Parathyroid adenoma (tissue), 2 donors: ENCODE data around the gene MRTFB.

Experiments
- H2AFZ ChIP-seq: fragments of 300-600 bp; sonication (generic); one replicate; pipeline ENCODE4 v1.7.0; 2017; ENCODE audit warnings: antibody characterized with exemption, mild to moderate bottlenecking
- H3K27ac ChIP-seq: fragments of 300-600 bp; sonication (generic); one replicate; pipeline ENCODE4 v1.7.0; 2017
- H3K27me3 ChIP-seq: fragments of 300-600 bp; sonication (generic); one replicate; pipeline ENCODE4 v1.7.0; 2017; ENCODE audit warnings: low read length; ENCODE audit not compliant: control insufficient read depth, insufficient read depth
- H3K36me3 ChIP-seq: fragments of 300-600 bp; sonication (generic); one replicate; pipeline ENCODE4 v1.7.0; 2017; ENCODE audit warnings: low read length; ENCODE audit not compliant: control insufficient read depth, insufficient read depth
- H3K4me1 ChIP-seq: fragments of 300-600 bp; sonication (generic); one replicate; pipeline ENCODE4 v1.7.0; 2017; ENCODE audit warnings: control low read depth
- H3K4me2 ChIP-seq: fragments of 300-600 bp; sonication (generic); one replicate; pipeline ENCODE4 v1.7.0; 2017; ENCODE audit warnings: low read length
- H3K4me3 ChIP-seq: fragments of 300-600 bp; sonication (generic); one replicate; pipeline ENCODE4 v1.7.0; 2017; ENCODE audit warnings: low read depth, low read length
- H3K79me2 ChIP-seq: fragments of 300-600 bp; sonication (generic); one replicate; pipeline ENCODE4 v1.7.0; 2017; ENCODE audit warnings: control low read depth
- H3K9ac ChIP-seq: fragments of 300-600 bp; sonication (generic); one replicate; pipeline ENCODE4 v1.7.0; 2017; ENCODE audit warnings: mild to moderate bottlenecking
- H3K9me3 ChIP-seq: fragments of 300-600 bp; sonication (generic); one replicate; pipeline ENCODE4 v1.7.0; 2017; ENCODE audit warnings: low read length; ENCODE audit not compliant: control insufficient read depth
- CTCF ChIP-seq: fragments of 300-600 bp; sonication (generic); IDR thresholded peaks from one replicate; pipeline ENCODE4 v1.7.0; 2017; ENCODE audit warnings: antibody characterized with exemption, mild to moderate bottlenecking
- donor health status: primary hyperparathyroidism.

MRTFB gene

GRCh38 chr16:14131774-14132695 is 60.9 kb downstream of the MRTFB start:
- Histone ChIP-seq H2AFZ (no peak overlapping the region), H3K9ac (no peak overlapping the region), H3K4me1 (no peaks in the 10 kb centered on the region), H3K27ac (no peak overlapping the region), H3K9me3 (no peaks in the 10 kb centered on the region), H3K36me3 (no peaks in the 10 kb centered on the region), H3K27me3 (no peaks in the 10 kb centered on the region), H3K4me3 (no peak overlapping the region), H3K79me2 (peaks cover 24% of the 10 kb centered on the region), H3K4me2 (no peak overlapping the region)
- TF ChIP-seq CTCF = no peak

GRCh38 chr16:14132696-14133048 is 61.6 kb downstream of the MRTFB start:
- Histone ChIP-seq H3K4me2 (no peak overlapping the region), H3K9ac (no peak overlapping the region), H3K36me3 (no peaks in the 10 kb centered on the region), H3K4me1 (no peaks in the 10 kb centered on the region), H3K79me2 (peaks cover 24% of the 10 kb centered on the region), H3K4me3 (no peak overlapping the region), H3K27me3 (no peaks in the 10 kb centered on the region), H3K27ac (no peak overlapping the region), H3K9me3 (no peaks in the 10 kb centered on the region), H2AFZ (no peak overlapping the region)
- TF ChIP-seq CTCF = no peak

- H3K9ac ChIP-seq = no peak overlapping the region
- peaks cover 24% of the 10 kb centered on the region for H3K79me2 ChIP-seq
- H3K27ac ChIP-seq = no peak overlapping the region
- no peaks in the 10 kb centered on the region for H3K27me3 ChIP-seq
- H3K9me3 ChIP-seq = no peaks in the 10 kb centered on the region
- no peak overlapping the region for H3K4me2 ChIP-seq
- H3K4me3 ChIP-seq = no peak overlapping the region
- H3K36me3 ChIP-seq = no peaks in the 10 kb centered on the region
- no peak for TF ChIP-seq CTCF
- no peak overlapping the region for H2AFZ ChIP-seq
- H3K4me1 ChIP-seq = no peaks in the 10 kb centered on the region
Observed at GRCh38 chr16:14133907-14134306, 62.8 kb downstream of the MRTFB start.

DNA sequence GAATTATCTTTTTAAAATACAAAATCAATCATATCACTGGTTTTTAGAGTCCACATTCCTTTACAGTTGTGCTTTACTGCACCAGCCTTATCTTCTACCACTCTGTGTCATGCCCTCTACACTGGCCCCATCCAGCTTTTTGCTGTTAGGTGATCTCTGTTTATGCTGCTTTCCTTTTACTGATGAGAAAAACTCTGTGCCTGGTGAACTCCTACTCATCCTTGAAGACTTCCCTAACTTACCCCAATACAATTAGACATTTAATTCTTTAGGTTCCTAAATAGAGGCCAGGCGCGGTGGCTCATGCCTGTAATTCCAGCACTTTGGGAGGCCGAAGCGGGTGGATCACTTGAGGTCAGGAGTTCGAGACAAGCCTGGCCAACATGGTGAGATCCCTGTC is 64.6 kb downstream of the MRTFB start:
- no peaks in the 10 kb centered on the region for H3K36me3 ChIP-seq
- H3K79me2 ChIP-seq = peaks cover 23% of the 10 kb centered on the region
- H3K27me3 ChIP-seq = no peaks in the 10 kb centered on the region
- H3K4me3 ChIP-seq = no peak overlapping the region
- H3K9me3 ChIP-seq = no peaks in the 10 kb centered on the region
- H3K4me2 ChIP-seq = no peak overlapping the region
- H3K9ac ChIP-seq = no peak overlapping the region
- no peak overlapping the region for H2AFZ ChIP-seq
- TF ChIP-seq CTCF = no peak
- no peak overlapping the region for H3K27ac ChIP-seq
- H3K4me1 ChIP-seq = no peaks in the 10 kb centered on the region

GRCh38 chr16:14139872-14140271 is 68.8 kb downstream of the MRTFB start:
- Histone ChIP-seq H3K4me1 (no peaks in the 10 kb centered on the region), H3K36me3 (no peaks in the 10 kb centered on the region), H3K4me2 (no peak overlapping the region), H3K4me3 (no peak overlapping the region), H3K27me3 (no peaks in the 10 kb centered on the region), H2AFZ (no peak overlapping the region), H3K9me3 (no peaks in the 10 kb centered on the region), H3K27ac (no peak overlapping the region), H3K79me2 (peaks cover 16% of the 10 kb centered on the region), H3K9ac (no peak overlapping the region)
- TF ChIP-seq CTCF = no peak
